GM12892 (cell line): ENCODE measurements around the gene GTF3C1.

Experiments
- POLR2A ChIP-seq: IDR thresholded peaks from 2 replicates; pipeline ENCODE4 v1.6.1; 2011; ENCODE audit warnings: low read depth, low read length, control low read depth
- POLR2AphosphoS5 ChIP-seq: IDR thresholded peaks from 2 replicates; pipeline ENCODE4 v1.6.1; 2011; ENCODE audit warnings: low read depth, low read length, control low read depth
- TAF1 ChIP-seq: IDR thresholded peaks from 2 replicates; pipeline ENCODE4 v1.6.1; 2011; ENCODE audit warnings: low read depth, mild to moderate bottlenecking, control low read depth, low read length, borderline replicate concordance

DNA sequence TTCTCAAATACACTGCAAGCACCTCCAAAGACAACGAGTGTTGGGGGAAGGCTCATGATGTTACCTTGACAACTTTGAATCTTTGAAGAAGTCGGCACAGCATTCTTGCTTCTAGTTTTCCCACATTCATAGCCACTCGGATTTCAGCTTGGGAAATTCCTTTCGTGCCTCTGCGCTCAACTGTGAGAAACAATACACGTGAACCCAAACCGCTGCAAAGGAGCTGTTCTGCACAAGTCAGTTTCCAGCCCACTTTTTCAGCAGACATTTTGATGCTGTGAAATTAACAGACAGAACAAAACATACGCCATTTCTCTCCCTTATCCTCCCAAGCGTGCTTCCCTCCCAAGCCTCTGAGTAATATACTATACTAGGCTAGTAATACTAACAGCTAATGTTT lies 41.2 kb downstream of the GTF3C1 start:
- TF ChIP-seq TAF1, result no peak
- no peak for TF ChIP-seq POLR2A
- TF ChIP-seq POLR2AphosphoS5, result no peak
